DMS53 (cell line): ENCODE results near the gene SLFN5.
"Not testable (repeated sequence)": the region's sequence is repeated elsewhere in the genome, so short reads cannot be mapped to it uniquely, and the experiment has no call there.

Source experiments
- DNase-seq: peaks from one replicate; lab custom pipeline; 2025; lab: John Stamatoyannopoulos, UW

The SLFN5 gene

DNA sequence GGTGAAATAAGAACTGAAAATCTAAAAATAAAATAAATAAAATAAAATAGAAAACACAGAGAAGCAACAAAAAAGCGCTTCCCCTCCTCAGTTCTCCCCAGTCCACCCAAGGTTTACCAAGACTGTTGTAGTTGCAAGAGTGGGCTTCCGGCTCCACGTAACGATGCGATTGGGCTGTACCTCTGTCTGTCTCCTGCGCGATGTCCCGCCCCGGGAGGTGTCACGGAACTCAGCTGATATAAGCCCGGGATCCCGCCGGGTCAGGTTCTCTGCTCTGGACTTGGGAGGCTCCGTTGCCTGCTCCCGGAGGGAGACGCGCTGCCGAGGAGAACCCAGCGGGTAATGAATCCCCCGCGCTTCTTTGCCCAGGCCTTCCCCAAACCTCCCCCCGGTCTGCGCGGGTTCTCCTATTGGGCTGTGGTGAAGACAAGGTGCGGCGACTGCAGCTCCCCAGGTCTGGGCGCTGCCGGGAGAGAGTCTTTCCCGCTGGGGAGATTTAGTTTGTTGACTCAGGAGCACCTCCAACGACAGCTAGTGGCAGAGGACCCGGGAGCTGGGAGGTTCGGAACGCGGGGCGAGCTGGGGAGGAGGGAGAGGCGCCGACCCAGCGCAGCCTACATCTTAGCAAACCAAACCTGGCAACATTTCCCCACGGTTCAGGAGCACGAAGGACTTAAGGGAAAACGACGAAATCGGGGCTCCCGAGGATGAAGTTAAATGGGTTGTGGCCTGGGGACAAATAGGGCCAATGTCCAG lies at the start of gene SLFN5:
SLFN5 (plus strand) TSS at position 268 of the 756 bp plus-strand sequence. CDS start 15,619 bp downstream, outside the sequence.
- DNase-seq, result peak; percentile 89

DNA sequence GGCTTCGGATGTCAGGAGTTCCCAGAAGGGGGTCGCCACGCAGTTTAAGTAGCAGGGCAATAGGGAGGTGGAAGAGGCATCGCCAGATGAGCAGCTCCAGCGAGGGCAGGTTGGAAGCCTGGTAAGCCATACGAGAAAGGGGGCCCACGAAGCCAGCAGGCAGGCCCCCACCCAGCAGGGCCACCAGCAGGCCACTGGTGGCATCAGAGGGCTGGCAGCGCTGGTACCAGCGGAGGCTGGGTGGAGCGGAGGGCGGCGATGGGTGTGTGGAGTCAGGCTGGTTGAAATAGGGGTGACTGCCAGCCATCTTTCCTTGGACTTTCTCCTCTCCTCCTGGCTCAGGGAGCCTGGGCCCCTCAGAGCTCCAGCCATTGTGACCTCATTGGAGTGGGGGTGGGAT lies 48.9 kb upstream of the SLFN5 start, which contains the start of gene SLC35G3:
SLC35G3 (minus strand) TSS at position 393 of the 400 bp plus-strand sequence; CDS start at position 307, 86 bp downstream.
- DNase-seq, result not testable (repeated sequence)

DNA sequence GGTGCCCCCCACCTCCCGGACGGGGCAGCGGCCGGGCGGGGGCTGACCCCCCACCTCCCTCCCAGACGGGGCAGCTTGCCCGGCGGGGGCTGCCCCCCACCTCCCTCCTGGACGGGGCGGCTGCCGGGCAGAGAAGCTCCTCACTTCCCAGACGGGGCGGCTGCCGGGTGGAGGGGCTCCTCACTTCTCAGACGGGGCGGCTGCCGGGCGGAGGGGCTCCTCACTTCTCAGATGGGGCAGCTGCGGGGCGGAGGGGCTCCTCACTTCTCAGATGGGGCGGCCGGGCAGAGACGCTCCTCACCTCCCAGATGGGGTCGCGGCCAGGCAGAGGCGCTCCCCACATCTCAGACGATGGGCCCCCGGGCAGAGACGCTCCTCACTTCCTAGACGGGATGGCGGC lies 47.8 kb upstream of the SLFN5 start:
- not testable (repeated sequence) for DNase-seq

DNA sequence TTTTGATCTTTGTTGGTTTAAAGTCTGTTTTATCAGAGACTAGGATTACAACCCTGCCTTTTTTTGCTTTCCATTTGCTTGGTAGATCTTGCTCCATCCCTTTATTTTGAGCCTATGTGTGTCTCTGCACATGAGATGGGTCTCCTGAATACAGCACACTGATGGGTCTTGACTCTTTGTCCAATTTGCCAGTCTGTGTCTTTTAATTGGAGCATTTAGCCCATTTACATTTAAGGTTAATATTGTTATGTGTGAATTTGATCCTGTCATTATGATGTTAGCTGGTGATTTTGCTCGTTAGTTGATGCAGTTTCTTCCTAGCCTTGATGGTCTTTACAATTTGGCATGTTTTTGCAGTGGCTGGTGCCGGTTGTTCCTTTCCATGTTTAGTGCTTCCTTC lies 40.3 kb upstream of the SLFN5 start:
- DNase-seq, result not testable (repeated sequence)

DNA sequence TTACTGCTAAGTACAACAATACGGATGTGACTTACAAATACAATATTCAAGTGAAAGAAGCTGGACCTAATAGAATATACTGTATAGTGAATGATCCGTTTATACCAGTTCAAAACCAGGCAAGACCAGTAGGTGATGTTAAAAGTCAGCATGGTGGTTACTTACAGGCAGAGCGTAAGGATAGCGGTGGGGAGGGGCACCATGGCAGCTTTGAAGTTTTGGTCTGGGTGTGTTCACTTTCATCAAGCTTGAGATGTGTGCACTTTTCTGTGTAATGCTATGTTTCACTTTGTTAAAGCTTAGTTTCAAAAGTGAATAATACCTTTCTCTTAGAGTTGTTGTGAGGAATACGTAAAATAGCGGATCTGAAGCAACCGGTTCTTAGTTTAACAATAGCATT lies 32.1 kb upstream of the SLFN5 start:
- DNase-seq, result no peak

DNA sequence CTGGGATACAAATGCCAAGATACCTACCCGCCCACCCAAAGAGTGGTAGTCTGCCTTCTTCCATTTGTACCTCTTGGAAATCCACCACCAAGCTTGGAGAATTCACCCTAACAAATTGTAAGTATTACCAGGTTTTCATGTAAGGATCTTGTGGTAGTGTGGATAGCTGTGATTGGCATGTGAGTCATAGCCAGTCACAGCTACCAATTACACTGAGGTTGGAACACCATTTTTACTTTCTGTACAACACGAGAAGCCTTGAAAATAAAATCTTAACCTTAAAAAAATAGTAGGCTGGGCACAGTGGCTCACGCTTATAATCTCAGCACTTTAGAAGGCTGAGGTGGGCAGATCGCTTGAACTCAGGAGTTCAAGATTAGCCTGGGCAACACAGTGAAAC lies 30.2 kb upstream of the SLFN5 start:
- DNase-seq, result no peak

DNA sequence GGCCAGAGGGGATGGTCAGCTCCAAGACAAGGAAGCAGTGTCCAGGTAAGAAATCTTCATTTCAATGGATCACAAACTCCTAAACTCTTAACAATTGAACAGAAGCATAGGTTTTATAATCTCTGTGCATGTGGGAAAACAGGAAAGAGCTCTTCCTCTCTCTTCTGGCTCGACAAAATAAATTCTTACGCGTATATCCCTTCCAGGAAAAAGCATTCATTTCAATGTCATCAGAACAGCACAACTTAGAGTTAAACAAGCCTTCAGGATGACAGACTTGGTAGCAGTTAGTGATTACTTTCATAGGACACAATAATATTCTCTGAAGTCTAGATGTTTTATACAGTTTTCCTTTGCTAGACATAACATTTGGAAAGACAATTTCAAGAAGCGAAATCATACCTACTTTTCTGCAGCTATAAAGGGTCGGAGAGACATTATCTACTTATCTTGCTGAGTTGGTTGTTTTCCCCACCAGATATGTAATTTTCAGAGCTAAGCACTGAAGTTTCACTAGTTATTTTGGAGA lies 29.4 kb upstream of the SLFN5 start:
- DNase-seq, result no peak

DNA sequence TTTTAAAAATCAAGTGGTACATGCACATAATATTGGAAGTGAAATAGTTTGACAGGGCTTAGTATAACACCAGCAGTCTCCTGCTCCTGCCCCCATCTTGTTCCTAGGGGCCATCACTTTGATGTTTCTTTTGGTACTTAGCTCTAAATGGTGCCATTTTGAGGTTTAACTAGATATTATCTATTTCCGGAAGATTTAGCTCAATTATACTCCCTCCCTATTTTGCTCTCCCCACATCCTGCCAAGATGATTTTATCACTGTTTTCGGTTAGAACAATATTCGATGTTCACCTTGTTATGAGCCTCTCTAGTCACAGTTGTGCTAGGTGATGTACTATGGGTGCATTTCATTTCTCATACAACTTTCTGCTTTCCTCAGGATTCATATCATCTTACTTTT lies 28.7 kb upstream of the SLFN5 start:
- no peak for DNase-seq

DNA sequence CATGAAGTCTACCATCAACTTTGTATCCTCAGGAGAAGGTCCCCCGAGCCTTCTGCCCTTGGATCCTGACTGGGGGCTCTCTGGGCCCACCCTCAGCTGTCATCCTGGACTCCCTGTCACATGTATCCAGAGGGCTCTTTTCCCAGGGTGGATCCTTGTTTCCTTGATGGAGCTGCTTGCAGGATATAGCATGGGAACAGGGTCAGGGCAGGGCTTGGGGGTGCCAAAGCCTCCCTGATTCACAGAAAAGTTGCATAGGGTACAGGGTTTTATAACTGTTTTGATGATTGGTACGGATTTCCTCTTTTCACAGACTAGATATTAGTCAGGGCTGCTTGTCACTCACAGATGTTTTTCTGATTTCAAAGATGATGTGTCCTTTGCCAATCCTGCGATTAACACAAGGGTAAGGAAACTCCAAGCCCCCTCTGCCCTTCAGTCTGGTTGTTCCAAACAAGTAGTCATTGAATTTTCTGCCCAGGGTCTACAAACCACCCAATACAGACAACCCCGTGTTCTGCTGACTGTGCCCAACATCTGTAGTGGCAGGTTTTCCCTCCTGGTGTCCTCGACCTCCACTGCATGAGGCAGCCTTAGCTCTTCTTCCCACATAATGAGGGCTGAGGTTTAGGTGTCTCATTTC lies 28.1 kb upstream of the SLFN5 start:
- no peak for DNase-seq

DNA sequence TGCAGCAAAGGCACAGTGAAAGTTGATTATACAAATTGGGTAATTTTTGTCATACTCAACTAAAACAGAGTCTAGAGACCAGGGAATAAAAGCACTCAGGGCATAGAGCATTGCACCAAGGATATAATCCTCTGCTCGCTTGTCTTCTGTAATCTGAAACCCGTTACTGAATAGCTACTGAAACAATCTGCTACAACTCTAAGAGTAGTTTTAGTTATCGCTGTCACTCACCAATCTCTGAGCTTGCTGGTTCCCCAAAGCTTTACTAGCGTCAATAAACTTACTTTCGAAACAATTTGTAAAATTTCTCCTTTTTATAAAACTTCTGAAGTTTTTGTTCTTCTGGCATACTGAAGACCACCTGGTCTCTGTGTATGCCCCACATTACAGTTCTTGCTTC lies 25.8 kb upstream of the SLFN5 start:
- no peak for DNase-seq

DNA sequence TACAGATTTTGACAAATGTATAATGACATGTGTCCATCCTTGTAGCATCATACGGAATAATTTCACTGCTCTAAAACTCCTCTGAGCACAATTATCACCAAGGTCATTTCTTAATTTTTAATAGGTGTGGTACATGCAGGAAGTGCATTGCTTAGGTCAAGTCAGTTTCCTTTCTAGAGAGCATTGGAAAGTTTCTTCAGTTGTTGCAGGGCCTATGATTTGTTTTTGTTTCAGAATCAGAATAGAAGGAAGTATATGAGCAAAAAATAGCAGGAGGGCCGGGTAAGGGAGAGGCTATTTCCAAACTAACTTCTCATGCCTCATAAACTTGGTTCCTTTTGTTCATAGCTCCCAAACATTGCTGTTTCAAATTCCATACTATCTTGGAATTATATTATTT lies 24.0 kb upstream of the SLFN5 start:
- no peak for DNase-seq

DNA sequence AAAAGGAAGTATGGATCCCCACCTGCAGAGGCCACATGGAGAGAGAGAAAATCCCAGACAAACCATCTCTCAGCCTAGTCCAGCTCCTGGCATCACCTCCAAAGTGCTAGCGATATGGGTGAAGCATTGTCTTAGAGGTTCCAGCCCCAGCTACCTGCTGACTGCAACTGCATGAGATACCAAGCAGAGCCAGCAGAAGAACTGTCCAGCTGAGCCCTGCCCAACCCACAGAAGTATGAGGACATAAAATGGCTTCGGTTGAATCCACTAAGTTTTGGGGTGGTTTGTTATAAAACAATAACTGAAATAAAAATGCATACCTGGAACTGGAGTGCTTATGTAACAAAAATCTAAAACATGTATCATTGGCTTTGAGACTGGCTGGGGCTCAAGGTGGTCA lies 20.4 kb upstream of the SLFN5 start:
- no peak for DNase-seq

DNA sequence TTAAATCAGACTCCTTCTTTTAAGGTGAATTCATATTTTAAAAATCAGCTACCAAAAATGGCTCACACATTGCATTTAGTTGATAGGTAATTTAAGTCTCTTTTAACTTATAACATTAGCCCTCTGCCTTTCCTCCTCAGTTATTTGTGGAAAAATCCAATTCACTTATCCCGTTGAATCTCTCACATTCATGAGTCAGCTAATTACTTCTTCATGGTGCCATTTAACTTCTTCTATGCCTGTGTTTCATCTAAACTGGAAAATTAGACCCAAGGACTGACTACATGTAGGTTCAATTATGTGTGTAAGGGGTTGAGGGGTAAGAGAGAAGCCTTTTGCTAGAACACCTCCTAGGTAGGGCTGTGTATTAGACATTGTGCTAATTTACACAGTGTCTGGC lies 18.4 kb upstream of the SLFN5 start:
- DNase-seq, result no peak

DNA sequence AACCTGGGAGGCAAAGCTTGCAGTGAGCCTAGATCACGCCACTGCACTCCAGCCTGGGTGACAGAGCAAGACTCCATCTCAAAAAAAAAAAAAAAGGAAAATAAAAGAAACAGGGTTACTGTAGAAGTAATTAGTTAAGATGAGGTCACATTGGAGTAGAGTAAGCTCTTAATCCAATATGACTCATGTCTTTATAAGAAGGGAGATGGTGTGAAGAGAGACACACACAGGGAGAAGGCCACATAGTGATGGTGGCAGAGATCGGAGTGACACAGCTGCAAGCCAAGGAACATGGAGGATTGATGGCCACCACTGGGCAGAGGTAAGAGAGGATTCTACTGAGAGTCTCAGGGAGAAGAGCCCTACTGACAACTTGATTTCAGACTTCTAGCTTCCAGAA lies 15.3 kb upstream of the SLFN5 start:
- no peak for DNase-seq

DNA sequence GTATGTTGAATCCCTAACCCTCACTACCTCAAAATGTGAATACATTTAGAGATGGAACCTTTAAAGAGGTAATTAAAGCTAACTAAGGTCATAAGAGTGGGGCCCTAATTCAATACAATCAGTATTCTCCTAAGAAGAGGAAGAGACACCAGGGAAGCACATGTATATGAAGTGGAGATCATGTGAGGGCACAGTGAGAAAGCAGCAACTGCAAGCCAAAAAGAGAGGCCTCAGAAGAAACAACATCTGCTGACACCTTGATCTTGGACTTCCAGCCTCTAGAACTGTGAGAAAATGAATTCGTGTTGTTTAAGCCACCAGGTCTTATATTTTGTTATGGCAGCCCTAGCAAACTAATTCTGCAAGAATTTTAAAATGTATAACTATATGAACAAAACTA lies 13.2 kb upstream of the SLFN5 start:
- no peak for DNase-seq

DNA sequence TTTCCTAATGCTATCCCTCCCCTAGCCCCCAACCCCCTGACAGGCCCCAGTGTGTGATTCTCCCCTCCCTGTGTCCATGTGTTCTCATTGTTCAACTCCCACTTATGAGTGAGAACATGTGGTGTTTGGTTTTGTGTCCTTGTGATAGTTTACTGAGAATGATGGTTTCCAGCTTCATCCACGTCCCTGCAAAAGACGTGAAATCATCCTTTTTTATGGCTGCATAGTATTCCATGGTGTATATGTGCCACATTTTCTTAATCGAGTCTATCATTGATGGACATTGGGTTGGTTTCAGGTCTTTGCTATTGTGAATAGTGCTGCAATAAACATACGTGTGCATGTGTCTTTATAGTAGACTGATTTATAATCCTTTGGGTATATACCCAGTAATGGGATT lies 8.6 kb upstream of the SLFN5 start:
- not testable (repeated sequence) for DNase-seq

DNA sequence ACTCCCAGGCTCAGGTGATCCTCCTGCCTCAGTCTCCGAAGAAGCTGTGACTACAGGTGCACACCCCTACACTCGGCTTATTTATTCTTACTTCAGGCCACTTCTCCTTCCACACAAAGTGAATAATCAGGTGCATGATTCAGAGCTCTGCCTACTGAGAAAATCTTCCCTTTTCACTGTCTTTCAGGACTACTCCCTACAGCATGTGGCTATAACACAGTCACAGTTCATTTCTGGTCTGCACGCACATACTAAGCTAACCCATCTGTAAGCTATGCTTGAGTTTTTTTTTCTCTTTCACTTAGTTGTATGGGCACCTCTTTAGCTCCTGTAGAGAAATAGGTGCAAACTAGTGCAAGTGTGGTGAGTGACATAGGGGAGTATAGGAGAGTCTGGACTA lies 7.6 kb upstream of the SLFN5 start:
- DNase-seq, result no peak

DNA sequence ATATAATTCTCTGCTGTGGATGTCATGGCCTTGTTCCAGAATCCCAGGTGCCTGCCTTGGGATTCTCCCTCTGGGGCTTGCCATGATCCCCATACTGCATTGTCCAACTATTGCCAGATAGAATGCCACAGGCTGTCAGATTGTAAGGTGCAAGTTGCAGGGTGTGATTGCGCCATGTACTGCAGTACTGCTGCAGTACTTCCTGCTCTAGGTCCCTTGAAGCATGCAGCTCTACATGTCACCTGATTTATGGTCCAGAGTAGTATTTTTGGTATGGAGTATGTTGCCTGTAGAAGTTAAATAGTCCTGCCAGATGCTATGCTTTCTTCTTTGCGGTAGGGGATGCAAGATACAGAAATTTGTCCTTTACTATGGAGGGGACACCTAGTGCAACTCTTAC lies 7.0 kb upstream of the SLFN5 start:
- no peak for DNase-seq

DNA sequence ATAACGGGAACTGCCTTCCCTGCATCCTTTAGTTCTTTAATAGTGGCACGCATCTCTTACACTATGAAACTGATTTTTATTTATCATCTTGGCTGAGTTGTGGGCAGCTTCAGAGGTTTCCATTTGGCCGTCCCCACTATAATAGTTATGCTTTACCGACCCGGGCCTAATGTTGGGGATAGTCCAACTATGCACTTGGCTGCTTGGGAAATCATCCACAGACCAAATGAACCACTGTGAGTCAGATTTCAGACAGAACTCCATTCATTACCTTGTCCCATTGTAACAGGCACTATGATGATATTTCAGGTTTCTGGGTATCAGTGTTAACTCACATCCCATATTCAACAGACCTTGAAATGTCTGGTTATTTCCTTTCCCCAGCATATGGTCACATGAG lies 6.1 kb upstream of the SLFN5 start:
- no peak for DNase-seq

DNA sequence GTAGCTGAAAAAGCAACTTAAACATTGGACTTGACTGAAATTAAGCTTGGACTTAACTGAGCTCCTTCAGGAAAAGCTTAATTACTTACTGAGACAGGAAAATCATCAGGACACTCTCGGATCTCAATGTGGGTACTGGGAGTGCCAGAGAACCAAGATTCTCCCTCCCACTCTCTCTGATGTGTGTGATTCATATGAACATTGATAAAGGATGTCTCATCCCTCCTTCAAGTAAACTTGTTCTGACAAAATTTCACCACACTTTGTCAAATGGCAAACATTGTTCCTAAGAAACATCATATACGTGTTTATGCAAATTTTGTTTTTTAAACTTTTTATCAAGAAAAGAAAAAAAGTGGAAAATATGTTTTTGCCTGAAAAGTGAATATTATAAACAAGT lies 4.1 kb upstream of the SLFN5 start:
- DNase-seq, result no peak

DNA sequence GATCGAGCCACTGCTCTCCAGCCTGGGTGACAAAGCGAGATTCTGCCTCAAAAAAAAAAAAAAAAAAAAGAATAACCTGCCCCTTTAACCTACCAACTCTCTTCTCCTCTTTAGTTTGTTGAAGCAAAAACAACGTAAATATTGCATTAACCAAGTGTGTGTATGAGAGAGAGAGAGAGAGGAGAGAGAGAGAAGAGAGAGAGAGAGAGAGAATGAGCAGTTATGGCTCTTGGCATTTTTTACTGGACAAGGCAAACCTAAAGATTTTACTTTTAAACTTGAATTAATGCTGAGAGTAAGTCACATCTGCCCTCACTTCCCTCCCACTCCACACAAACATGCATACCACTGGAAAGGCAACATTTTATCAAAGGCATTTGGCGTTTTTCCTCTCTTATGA lies 3.0 kb upstream of the SLFN5 start:
- no peak for DNase-seq

DNA sequence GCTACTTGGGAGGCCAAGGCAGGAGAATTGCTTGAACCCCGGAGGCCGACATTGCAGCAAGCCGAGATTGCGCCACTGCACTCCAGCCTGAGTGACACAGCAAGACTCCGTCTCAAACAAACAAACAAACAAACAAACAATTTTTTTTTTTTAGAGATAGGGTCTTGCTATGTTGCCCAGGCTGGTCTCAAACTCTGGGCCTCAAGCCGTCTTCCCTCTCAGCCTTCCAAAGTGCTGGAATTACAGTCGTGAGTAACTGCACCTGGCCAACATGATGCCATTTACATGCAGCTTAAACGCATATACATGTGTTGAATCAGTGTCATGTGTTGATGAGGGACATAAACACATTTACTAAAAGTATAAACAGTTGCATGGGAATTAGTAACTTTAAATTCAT lies 2.0 kb upstream of the SLFN5 start:
- DNase-seq, result no peak

DNA sequence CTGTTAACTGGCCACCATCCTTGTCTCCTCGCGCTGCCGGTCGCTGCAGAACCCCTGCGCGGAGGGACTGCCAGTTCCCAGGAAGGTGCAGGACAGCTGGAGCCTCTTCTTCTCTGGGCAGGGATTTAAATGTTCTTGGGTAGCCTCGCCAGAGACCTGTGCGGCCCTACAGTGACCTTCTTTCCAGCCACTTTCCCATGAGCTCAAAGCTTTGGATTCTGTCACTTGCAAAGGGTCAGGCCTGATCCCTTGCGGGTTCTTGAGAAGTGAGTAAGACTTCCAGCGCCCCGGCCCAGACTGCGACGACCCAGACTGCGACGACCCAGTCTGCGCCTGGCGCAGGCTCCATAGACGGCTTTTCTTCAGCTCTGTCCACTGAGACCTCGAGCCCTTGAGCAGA lies 1.4 kb upstream of the SLFN5 start:
- no peak for DNase-seq
